ENCODE results near the gene ABCA10. TPM values are rescaled to one million over a fixed set of nuclear protein-coding genes. Genes with fewer than 3 reads are reported as not detected.

Gene ABCA10
- total and polyA plus RNA-seq, 2 of the 13 experiments (the other 11 are each of a cell fraction or from before 2014, with no cell fraction given), result 0.02 to 0.08 TPM

GRCh38 chr17:69176457-69176795 is 52.2 kb downstream of the ABCA10 start:
- ChIA-PET CTCF (ENCODE audit: low intra/inter-chr PET ratio, low total read pairs) (no interaction called here), POLR2A (no interaction called here)
- peaks cover 12% of the 10 kb centered on the region for H3K4me1 ChIP-seq (ENCODE audit: insufficient read depth, low read length)
- H3K9ac ChIP-seq (ENCODE audit: insufficient read depth, low read depth, low read length), result no peak overlapping the region
- no peak for DNase-seq (ENCODE audit: low spot score)
- no peak overlapping the region for H2AFZ ChIP-seq (ENCODE audit: low read length)
- 69% methylated on average over 1 of the region's 1 CpG for WGBS (ENCODE audit: low lambda C conversion rate)
- no peaks in the 10 kb centered on the region for H3K27me3 ChIP-seq (ENCODE audit: control insufficient read depth in 1 of 2, insufficient read depth in 2 of 2, low read length in 2 of 2)
- no peaks in the 10 kb centered on the region for H3K79me2 ChIP-seq (ENCODE audit: insufficient read depth, low read length)
- no peak overlapping the region for H3K27ac ChIP-seq (ENCODE audit: extremely low read length, insufficient read depth, low read length)
- BruUV-seq (replicated peaks), result no TSS peak
- no peak for FAIRE-seq
- no peaks in the 10 kb centered on the region for H4K20me1 ChIP-seq (ENCODE audit: insufficient read depth, low read length)
- no peak overlapping the region for H3K4me3 ChIP-seq (replicated peaks in 1 of 3; ENCODE audit: insufficient read depth in 1 of 3, low read depth in 2 of 3, low read length in 3 of 3)
- no peaks in the 10 kb centered on the region for H3K9me3 ChIP-seq (ENCODE audit: low read length)
- no peaks in the 10 kb centered on the region for H3K36me3 ChIP-seq (replicated peaks in 1 of 2; ENCODE audit: control insufficient read depth in 1 of 2, insufficient read depth in 2 of 2, low read length in 2 of 2)
- in situ Hi-C loops (cut with HindIII; ENCODE audit: extremely low pct_ligation_motif_present, low pct_unique_long_range_greater_than_20kb), result no loop called here
- ATAC-seq, result no peak
- intact Hi-C loops (cut with micrococcal nuclease; ENCODE audit: unreplicated experiment), result no loop called here
- H3K4me2 ChIP-seq (ENCODE audit: low read depth, low read length), result no peak overlapping the region
- no peak for TF ChIP-seq RELA (CRISPR knock-in tag; IDR thresholded peaks at IDR 0.05)

DNA sequence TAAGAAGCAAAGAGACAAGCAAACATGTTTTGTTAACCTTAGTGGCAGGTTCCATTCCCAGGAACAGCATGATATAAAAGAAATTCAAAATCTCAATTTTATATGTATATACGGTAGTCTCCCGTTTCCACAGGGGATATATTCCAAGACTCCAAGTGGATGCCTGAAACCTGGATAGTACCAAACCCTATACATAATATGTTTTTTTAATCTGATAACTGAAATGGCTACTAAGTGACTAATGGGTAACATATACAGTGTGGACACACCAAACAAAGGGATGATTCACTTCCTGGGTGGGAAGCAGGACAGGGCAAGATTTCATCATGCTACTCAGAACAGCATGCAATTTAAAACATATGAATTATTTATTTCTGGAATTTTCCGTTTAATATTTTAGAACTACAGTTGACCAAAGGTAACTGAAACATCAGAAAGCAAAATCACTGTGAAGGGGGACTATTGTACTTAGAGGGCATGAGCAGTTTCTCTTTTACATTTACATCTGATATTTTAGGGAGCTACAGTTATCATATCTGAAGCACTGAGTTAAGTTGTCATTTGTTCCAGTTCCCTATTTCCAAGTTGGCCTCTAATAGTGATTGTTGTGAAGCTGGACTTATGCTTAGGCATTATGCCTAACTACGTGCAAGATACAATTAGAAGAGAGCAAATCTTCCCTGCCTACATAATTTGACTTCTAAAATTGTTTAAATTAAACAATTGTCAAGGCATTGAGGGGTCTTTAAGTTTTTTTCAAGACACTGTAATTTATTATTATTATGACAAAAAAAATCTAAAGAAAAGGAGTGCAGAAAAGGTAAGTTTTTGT is 52.8 kb downstream of the ABCA10 start:
- WGBS (ENCODE audit: low lambda C conversion rate), result 68% methylated on average over 4 of the region's 4 CpGs
- Histone ChIP-seq H3K36me3 (replicated peaks in 1 of 2; ENCODE audit: control insufficient read depth in 1 of 2, insufficient read depth in 2 of 2, low read length in 2 of 2) (no peaks in the 10 kb centered on the region), H2AFZ (ENCODE audit: low read length) (no peak overlapping the region), H3K4me2 (ENCODE audit: low read depth, low read length) (no peak overlapping the region), H3K9ac (ENCODE audit: insufficient read depth, low read depth, low read length) (no peak overlapping the region), H3K79me2 (ENCODE audit: insufficient read depth, low read length) (no peaks in the 10 kb centered on the region), H3K4me3 (replicated peaks in 1 of 3; ENCODE audit: insufficient read depth in 1 of 3, low read depth in 2 of 3, low read length in 3 of 3) (no peak overlapping the region), H4K20me1 (ENCODE audit: insufficient read depth, low read length) (no peaks in the 10 kb centered on the region), H3K27ac (ENCODE audit: extremely low read length, insufficient read depth, low read length) (no peak overlapping the region), H3K4me1 (ENCODE audit: insufficient read depth, low read length) (peaks cover 12% of the 10 kb centered on the region), H3K9me3 (ENCODE audit: low read length) (no peaks in the 10 kb centered on the region), H3K27me3 (ENCODE audit: control insufficient read depth in 1 of 2, insufficient read depth in 2 of 2, low read length in 2 of 2) (no peaks in the 10 kb centered on the region)
- no TSS peak for BruUV-seq (replicated peaks)
- POLR2A ChIA-PET, result no interaction called here
- FAIRE-seq (no peak), ATAC-seq (peak; percentile 72), DNase-seq (ENCODE audit: low spot score) (peak; percentile 77)
- CTCF ChIA-PET (ENCODE audit: low intra/inter-chr PET ratio, low total read pairs), result no interaction called here
- intact Hi-C loops (cut with micrococcal nuclease; ENCODE audit: unreplicated experiment) (no loop called here), in situ Hi-C loops (cut with HindIII; ENCODE audit: extremely low pct_ligation_motif_present, low pct_unique_long_range_greater_than_20kb) (no loop called here)
- no peak for TF ChIP-seq NFKB2 (CRISPR knock-in tag; IDR thresholded peaks at IDR 0.05; ENCODE audit: borderline replicate concordance)
- TF ChIP-seq POLR2G (IDR thresholded peaks at IDR 0.05; ENCODE audit: low read depth, low read length), result no peak
- no peak for TF ChIP-seq ZNF546 (CRISPR knock-in tag; conservative IDR thresholded peaks at IDR 0.05)
- TF ChIP-seq, protein P1, sequence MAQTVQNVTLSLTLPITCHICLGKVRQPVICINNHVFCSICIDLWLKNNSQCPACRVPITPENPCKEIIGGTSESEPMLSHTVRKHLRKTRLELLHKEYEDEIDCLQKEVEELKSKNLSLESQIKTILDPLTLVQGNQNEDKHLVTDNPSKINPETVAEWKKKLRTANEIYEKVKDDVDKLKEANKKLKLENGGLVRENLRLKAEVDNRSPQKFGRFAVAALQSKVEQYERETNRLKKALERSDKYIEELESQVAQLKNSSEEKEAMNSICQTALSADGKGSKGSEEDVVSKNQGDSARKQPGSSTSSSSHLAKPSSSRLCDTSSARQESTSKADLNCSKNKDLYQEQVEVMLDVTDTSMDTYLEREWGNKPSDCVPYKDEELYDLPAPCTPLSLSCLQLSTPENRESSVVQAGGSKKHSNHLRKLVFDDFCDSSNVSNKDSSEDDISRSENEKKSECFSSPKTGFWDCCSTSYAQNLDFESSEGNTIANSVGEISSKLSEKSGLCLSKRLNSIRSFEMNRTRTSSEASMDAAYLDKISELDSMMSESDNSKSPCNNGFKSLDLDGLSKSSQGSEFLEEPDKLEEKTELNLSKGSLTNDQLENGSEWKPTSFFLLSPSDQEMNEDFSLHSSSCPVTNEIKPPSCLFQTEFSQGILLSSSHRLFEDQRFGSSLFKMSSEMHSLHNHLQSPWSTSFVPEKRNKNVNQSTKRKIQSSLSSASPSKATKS (CRISPR knock-in tag; IDR thresholded peaks at IDR 0.05), result no peak
- 0 out of 2 replicates have a peak, but pooled peaks have one; percentile 22 for TF ChIP-seq RCOR2 (CRISPR knock-in tag; IDR thresholded peaks at IDR 0.05)
- TF ChIP-seq JUND (CRISPR knock-in tag; IDR thresholded peaks at IDR 0.05), result peak; percentile 81
- 0 out of 2 replicates have a peak, but pooled peaks have one; percentile 44 for TF ChIP-seq KAT8 (CRISPR knock-in tag; IDR thresholded peaks at IDR 0.05)
